ENCODE data around the gene SF3B2. TPM values are rescaled to one million over a fixed set of nuclear protein-coding genes. Genes with fewer than 3 reads are reported as not detected.

Gene SF3B2
- total and polyA plus RNA-seq, 10 donors, result 77.5 to 195 (median 147) TPM

- 9 to 25% (median 12%) methylated on average over 29 to 61 of the region's 61 CpGs for WGBS, 5 donors
- DNase-seq, result no peak
Measured at GRCh38 chr11:66011785-66012303, 40.3 kb upstream of the SF3B2 start, which contains the start of gene CST6. TSS of gene CST6 (plus strand) at chr11:66012008. CDS start at chr11:66012045, 37 bp downstream.

GRCh38 chr11:66012371-66012945 lies 39.7 kb upstream of the SF3B2 start:
- intact Hi-C loops (cut with DNase I; ENCODE audit: low total_unique reads), result no loop called here
- Histone ChIP-seq H3K27me3 (replicated peaks in 1 of 7) (peaks cover 6 to 38% (median 19%) of the 10 kb centered on the region in 7 donors), H3K27ac (no peak overlapping the region), H3K9me3 (no peaks in the 10 kb centered on the region), H3K4me1 (peaks cover 3 to 27% (median 9%) of the 10 kb centered on the region in 6 donors), H3K36me3 (no peaks in the 10 kb centered on the region), H3K4me3 (peak overlapping the region in 1 of 8 donors; percentile 51)
- WGBS, 5 donors, result 59 to 69% (median 60%) methylated on average over 8 to 11 of the region's 12 CpGs
- TF ChIP-seq POLR2AphosphoS5 (IDR thresholded peaks at IDR 0.05) (no peak), POLR2A (IDR thresholded peaks at IDR 0.05) (no peak), CTCF (IDR thresholded peaks at IDR 0.05 in 8 of 11, conservative IDR thresholded peaks at IDR 0.05 in 3 of 11) (no peak)
- DNase-seq, result no peak

More at GRCh38 chr11:66011785-66012303, 40.3 kb upstream of the SF3B2 start, which contains the start of gene CST6:
- peaks cover 3 to 27% (median 9%) of the 10 kb centered on the region in 6 donors for H3K4me1 ChIP-seq
- H3K27me3 ChIP-seq (replicated peaks in 1 of 7), result peaks cover 6 to 38% (median 19%) of the 10 kb centered on the region in 7 donors
- no peaks in the 10 kb centered on the region for H3K9me3 ChIP-seq
- H3K36me3 ChIP-seq, result no peaks in the 10 kb centered on the region
- H3K4me3 ChIP-seq, result peak within 1 kb of the TSS in 2 of 8 donors; percentile 19 to 51
- no peak within 1 kb of the TSS for H3K27ac ChIP-seq
- intact Hi-C loops (cut with DNase I; ENCODE audit: low total_unique reads), result no loop called here
- no peak for TF ChIP-seq POLR2A (IDR thresholded peaks at IDR 0.05)
- no peak for TF ChIP-seq CTCF (IDR thresholded peaks at IDR 0.05 in 8 of 11, conservative IDR thresholded peaks at IDR 0.05 in 3 of 11)
- TF ChIP-seq POLR2AphosphoS5 (IDR thresholded peaks at IDR 0.05), result no peak

GRCh38 chr11:66012946-66013761 lies 39.0 kb upstream of the SF3B2 start:
- H3K27ac ChIP-seq, result no peak overlapping the region
- TF ChIP-seq CTCF (IDR thresholded peaks at IDR 0.05 in 8 of 11, conservative IDR thresholded peaks at IDR 0.05 in 3 of 11), result no peak
- no peak for TF ChIP-seq POLR2AphosphoS5 (IDR thresholded peaks at IDR 0.05)
- TF ChIP-seq POLR2A (IDR thresholded peaks at IDR 0.05), result no peak
- DNase-seq, result no peak
- no peak overlapping the region for H3K4me3 ChIP-seq
- H3K36me3 ChIP-seq, result no peaks in the 10 kb centered on the region
- H3K9me3 ChIP-seq, result no peaks in the 10 kb centered on the region
- peaks cover 6 to 38% (median 19%) of the 10 kb centered on the region in 7 donors for H3K27me3 ChIP-seq (replicated peaks in 1 of 7)
- 35 to 46% (median 44%) methylated on average over 8 to 12 of the region's 12 CpGs for WGBS, 5 donors
- H3K4me1 ChIP-seq, result peaks cover 3 to 27% (median 9%) of the 10 kb centered on the region in 6 donors
- intact Hi-C loops (cut with DNase I; ENCODE audit: low total_unique reads), result no loop called here

- DNase-seq, result no peak
- Histone ChIP-seq H3K27ac (no peak overlapping the region), H3K4me3 (no peak overlapping the region), H3K36me3 (no peaks in the 10 kb centered on the region), H3K4me1 (peaks cover 3 to 27% (median 9%) of the 10 kb centered on the region in 6 donors), H3K9me3 (no peaks in the 10 kb centered on the region), H3K27me3 (replicated peaks in 1 of 7) (peaks cover 6 to 38% (median 19%) of the 10 kb centered on the region in 7 donors)
- TF ChIP-seq POLR2A (IDR thresholded peaks at IDR 0.05), result no peak
- TF ChIP-seq POLR2AphosphoS5 (IDR thresholded peaks at IDR 0.05), result no peak
- TF ChIP-seq CTCF (IDR thresholded peaks at IDR 0.05 in 8 of 11, conservative IDR thresholded peaks at IDR 0.05 in 3 of 11), result no peak
- WGBS, 5 donors, result 79 to 87% (median 83%) methylated on average over 7 of the region's 7 CpGs
- intact Hi-C loops (cut with DNase I; ENCODE audit: low total_unique reads), result no loop called here
Measured at GRCh38 chr11:66013762-66014100, 38.4 kb upstream of the SF3B2 start.

All from spleen (tissue), 11 donors.